SK-N-SH treated with all-trans-retinoic acid at 6 μM for 48 hours (cell line): ENCODE measurements around the gene CCRL2.

Experiments used
- CSDC2 ChIP-seq: fragments of 250-450 bp; sonication (Bioruptor Pico); IDR thresholded peaks from 2 replicates; pipeline ENCODE4 v1.5.0; 2020; ENCODE audit warnings: mild to moderate bottlenecking, moderate library complexity
- GLIS3 ChIP-seq: fragments of 250-450 bp; sonication (Bioruptor Pico); IDR thresholded peaks from 2 replicates; pipeline ENCODE4 v1.5.0; 2020; ENCODE audit warnings: mild to moderate bottlenecking, moderate library complexity
- ISL1 ChIP-seq: fragments of 250-450 bp; sonication (Bioruptor Pico); IDR thresholded peaks from 2 replicates; pipeline ENCODE4 v2.1.2; 2022; ENCODE audit warnings: mild to moderate bottlenecking, moderate library complexity
- OSR1 ChIP-seq: fragments of 250-450 bp; sonication (Bioruptor Pico); IDR thresholded peaks from 2 replicates; pipeline ENCODE4 v1.8.0; 2022; ENCODE audit warnings: moderate library complexity, mild to moderate bottlenecking, inconsistent platforms
- SNAI2 ChIP-seq: fragments of 250-450 bp; sonication (Bioruptor Pico); IDR thresholded peaks from 2 replicates; pipeline ENCODE4 v1.5.0; 2020; ENCODE audit warnings: mild to moderate bottlenecking, moderate library complexity
- TSHZ2 ChIP-seq: fragments of 250-450 bp; sonication (Bioruptor Pico); IDR thresholded peaks from 2 replicates; pipeline ENCODE4 v1.5.0; 2020; ENCODE audit warnings: mild to moderate bottlenecking, moderate library complexity
- ZFP30 ChIP-seq: fragments of 450-650 bp; formaldehyde crosslinking; IDR thresholded peaks from 2 replicates; pipeline ENCODE4 v1.5.0; 2022; ENCODE audit warnings: mild to moderate bottlenecking, moderate library complexity
- ZNF70 ChIP-seq: fragments of 450-650 bp; formaldehyde crosslinking; IDR thresholded peaks from 2 replicates; pipeline ENCODE4 v1.5.0; 2020; ENCODE audit warnings: mild to moderate bottlenecking, moderate library complexity

GRCh38 chr3:46389306-46389705 lies 17.8 kb upstream of the CCRL2 start:
- TF ChIP-seq ZFP30 (CRISPR knock-in tag) (no peak), ISL1 (CRISPR knock-in tag) (no peak), TSHZ2 (no peak), SNAI2 (CRISPR knock-in tag) (no peak), CSDC2 (CRISPR knock-in tag) (no peak), ZNF70 (CRISPR knock-in tag) (no peak), OSR1 (CRISPR knock-in tag) (no peak), GLIS3 (CRISPR knock-in tag) (no peak)
